Body of pancreas (tissue), 4 donors: ENCODE data around the gene GALNT17. TPM values are rescaled to one million over a fixed set of nuclear protein-coding genes. Genes with fewer than 3 reads are reported as not detected.

Experiments used
- ATAC-seq: fragments of 150-250 bp; one replicate; pipeline ENCODE4 v1.9.1; 2016
- DNase-seq, 4 donors: peaks; one replicate each; pipeline ENCODE4 v3.0.0-alpha.2; 2019
- H3K27ac ChIP-seq, 4 donors: fragments of 200-600 bp; sonication (generic); 1 replicate in 3 of 4; 2 replicates in 1 of 4; pipeline versions ENCODE4 v1.5.1 to v1.6.1; 2016 to 2019; ENCODE audit warnings: mild to moderate bottlenecking in 1 of 4, mixed read lengths in 1 of 4, moderate library complexity in 1 of 4
- H3K27me3 ChIP-seq, 2 donors: fragments of 200-600 bp; sonication (generic); one replicate each; pipeline ENCODE4 v1.6.0; 2016; ENCODE audit warnings: mild to moderate bottlenecking in 1 of 2
- H3K36me3 ChIP-seq, 2 donors: fragments of 200-600 bp; sonication (generic); replicated peaks in 1 of 2; 2 replicates each; pipeline ENCODE4 v1.5.1; 2016; ENCODE audit warnings: low read depth in 2 of 2; ENCODE audit not compliant: insufficient read depth in 1 of 2
- H3K4me1 ChIP-seq: fragments of 200-600 bp; sonication (generic); one replicate; pipeline ENCODE4 v1.6.0; 2016
- H3K4me3 ChIP-seq, 2 donors: fragments of 200-600 bp; sonication (generic); 1 replicate in 1 of 2; 2 replicates in 1 of 2; pipeline ENCODE4 v1.5.1; 2016 to 2019
- H3K9me3 ChIP-seq, 3 donors: fragments of 200-600 bp; sonication (generic); 1 replicate in 2 of 3; 2 replicates in 1 of 3; pipeline ENCODE4 v1.5.1; 2016
- POLR2A ChIP-seq, 3 donors: fragments of 450-650 bp; IDR thresholded peaks; one replicate each; pipeline ENCODE4 v1.6.1; 2016; ENCODE audit warnings: antibody characterized with exemption in 3 of 3, mild to moderate bottlenecking in 2 of 3
- WGBS, 2 donors: methylation state at CpG; one replicate each; pipeline ENCODE4 v1.1.5; 2017; 5-methylcytosine and 5-hydroxymethylcytosine counted together
- intact Hi-C: fragments of 100-400 bp; cut with DNase I; formaldehyde crosslinking; loops from one replicate; pipeline ENCODE4 v1.15.1; 2023
- total RNA-seq, 2 donors: library from RNA; depleted of rRNA; stranded (reverse); fragments of >200 nt; gene quantifications; one replicate each; pipeline ENCODE4 v1.1.0, GENCODE V29; 2016
- TF ChIP-seq, protein P1 (sequence below), 7 experiments: fragments of 450-650 bp in 4 of 7; fragments of 200-600 bp in 3 of 7; sonication (generic) in 3 of 7; IDR thresholded peaks; one replicate each; pipeline ENCODE4 v1.5.1; 2016 to 2019; ENCODE audit warnings: antibody characterized with exemption in 7 of 7

GALNT17 gene
- total RNA-seq, 2 donors from 2014 or later, result 6.5 to 27.4 TPM

DNA sequence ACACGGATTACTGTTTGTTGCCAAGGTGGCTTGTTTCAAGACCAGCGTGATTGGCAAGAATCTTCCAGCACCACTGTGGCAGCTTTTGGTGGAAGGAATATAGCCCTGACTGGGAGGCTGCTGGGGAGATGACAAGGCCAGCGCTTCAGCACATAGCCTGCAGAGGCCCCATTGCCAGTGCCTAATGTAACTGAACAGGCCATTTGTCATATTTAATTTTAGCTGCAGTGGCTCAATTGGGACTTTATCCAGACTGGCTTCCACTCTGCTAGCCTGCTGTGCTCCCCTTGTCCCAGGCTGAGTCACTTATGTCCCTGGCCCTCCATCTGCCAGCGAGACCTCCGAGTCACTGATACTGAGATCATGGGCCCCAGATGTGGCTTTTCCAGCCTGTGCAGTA is 483.1 kb downstream of the GALNT17 start:
- H3K27me3 ChIP-seq, result no peaks in the 10 kb centered on the region
- no peak for ATAC-seq
- WGBS, 2 donors, result 58 to 62% methylated on average over 4 to 5 of the region's 5 CpGs
- intact Hi-C loops, result no loop called here
- TF ChIP-seq POLR2A (IDR thresholded peaks at IDR 0.05), result no peak
- TF ChIP-seq, protein P1, sequence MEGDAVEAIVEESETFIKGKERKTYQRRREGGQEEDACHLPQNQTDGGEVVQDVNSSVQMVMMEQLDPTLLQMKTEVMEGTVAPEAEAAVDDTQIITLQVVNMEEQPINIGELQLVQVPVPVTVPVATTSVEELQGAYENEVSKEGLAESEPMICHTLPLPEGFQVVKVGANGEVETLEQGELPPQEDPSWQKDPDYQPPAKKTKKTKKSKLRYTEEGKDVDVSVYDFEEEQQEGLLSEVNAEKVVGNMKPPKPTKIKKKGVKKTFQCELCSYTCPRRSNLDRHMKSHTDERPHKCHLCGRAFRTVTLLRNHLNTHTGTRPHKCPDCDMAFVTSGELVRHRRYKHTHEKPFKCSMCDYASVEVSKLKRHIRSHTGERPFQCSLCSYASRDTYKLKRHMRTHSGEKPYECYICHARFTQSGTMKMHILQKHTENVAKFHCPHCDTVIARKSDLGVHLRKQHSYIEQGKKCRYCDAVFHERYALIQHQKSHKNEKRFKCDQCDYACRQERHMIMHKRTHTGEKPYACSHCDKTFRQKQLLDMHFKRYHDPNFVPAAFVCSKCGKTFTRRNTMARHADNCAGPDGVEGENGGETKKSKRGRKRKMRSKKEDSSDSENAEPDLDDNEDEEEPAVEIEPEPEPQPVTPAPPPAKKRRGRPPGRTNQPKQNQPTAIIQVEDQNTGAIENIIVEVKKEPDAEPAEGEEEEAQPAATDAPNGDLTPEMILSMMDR (IDR thresholded peaks at IDR 0.05), result no peak
- DNase-seq, result no peak
- H3K27ac ChIP-seq, result no peak overlapping the region
- H3K4me1 ChIP-seq, result no peaks in the 10 kb centered on the region
- H3K4me3 ChIP-seq, result no peak overlapping the region
- no peaks in the 10 kb centered on the region for H3K9me3 ChIP-seq
- H3K36me3 ChIP-seq, result no peaks in the 10 kb centered on the region

DNA sequence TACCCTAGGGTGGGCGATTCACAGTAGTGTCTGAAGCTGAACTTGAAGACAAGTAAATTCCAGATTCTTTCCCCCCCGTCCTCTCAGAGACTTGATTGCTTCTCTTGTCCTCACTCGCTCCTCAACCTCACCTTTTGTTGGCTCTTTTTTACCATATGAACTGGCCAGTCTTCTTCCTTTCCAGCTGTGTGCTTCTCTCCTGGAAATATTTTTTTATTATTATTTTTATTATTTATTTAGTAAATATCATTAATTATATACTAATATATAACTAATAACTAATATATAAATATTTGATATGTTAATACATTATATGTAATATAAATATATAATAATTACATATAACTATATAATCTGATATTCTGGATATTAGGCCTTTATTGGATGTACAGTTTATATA is 484.3 kb downstream of the GALNT17 start:
- Histone ChIP-seq H3K27ac (no peak overlapping the region), H3K27me3 (no peaks in the 10 kb centered on the region), H3K9me3 (no peaks in the 10 kb centered on the region), H3K4me3 (no peak overlapping the region), H3K36me3 (no peaks in the 10 kb centered on the region), H3K4me1 (no peaks in the 10 kb centered on the region)
- WGBS, 2 donors, result 89 to 98% methylated on average over 3 of the region's 3 CpGs
- DNase-seq, result no peak
- intact Hi-C loops, result no loop called here
- TF ChIP-seq, protein P1 (IDR thresholded peaks at IDR 0.05), result no peak
- TF ChIP-seq POLR2A (IDR thresholded peaks at IDR 0.05), result no peak
- ATAC-seq, result no peak

DNA sequence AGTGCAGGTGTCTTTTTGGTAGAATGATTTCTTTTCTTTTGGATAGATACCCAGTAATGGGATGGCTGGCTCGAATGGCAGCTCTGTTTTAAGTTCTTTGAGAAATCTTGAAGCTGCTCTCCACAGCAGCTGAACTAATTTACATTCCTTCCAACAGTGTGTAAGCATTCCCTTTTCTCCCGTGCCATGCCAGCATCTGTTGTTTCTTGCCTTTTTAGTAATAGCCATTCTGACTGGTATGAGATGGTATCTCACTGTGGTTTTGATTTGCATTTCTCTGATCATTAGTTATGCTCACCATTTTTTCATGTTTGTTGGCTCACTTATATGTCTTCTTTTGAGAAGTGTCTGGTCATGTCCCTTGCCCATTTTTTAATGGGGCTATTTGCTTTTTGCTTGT is 486.3 kb downstream of the GALNT17 start:
- Histone ChIP-seq H3K9me3 (no peaks in the 10 kb centered on the region), H3K4me1 (no peaks in the 10 kb centered on the region), H3K27ac (no peak overlapping the region), H3K27me3 (no peaks in the 10 kb centered on the region), H3K36me3 (no peaks in the 10 kb centered on the region), H3K4me3 (no peak overlapping the region)
- ATAC-seq, result no peak
- 63 to 69% methylated on average over 2 of the region's 2 CpGs for WGBS, 2 donors
- intact Hi-C loops, result no loop called here
- TF ChIP-seq POLR2A (IDR thresholded peaks at IDR 0.05), result no peak
- TF ChIP-seq, protein P1 (IDR thresholded peaks at IDR 0.05), result no peak
- DNase-seq, result no peak

DNA sequence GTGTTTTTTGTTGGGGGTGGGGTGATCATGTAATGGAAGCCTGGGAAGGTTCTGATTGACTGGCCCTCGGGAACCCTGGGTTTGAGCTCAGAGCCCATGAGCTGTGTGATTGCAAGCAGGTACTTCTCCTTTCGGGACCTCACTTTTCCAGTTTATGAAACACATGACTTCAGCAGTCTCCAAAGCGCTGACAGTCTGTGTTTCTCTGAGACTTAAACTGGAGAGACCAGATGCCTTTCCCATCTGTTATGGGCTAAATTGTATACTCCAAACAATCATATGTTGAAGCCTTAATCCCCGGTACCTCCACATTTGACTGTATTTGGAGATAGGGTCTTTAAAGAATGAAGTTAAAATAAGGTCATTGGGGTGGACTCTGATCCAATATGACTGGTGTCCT is 493.6 kb downstream of the GALNT17 start:
- no peaks in the 10 kb centered on the region for H3K36me3 ChIP-seq
- WGBS, 2 donors, result 74 to 81% methylated on average over 4 of the region's 4 CpGs
- H3K9me3 ChIP-seq, result no peaks in the 10 kb centered on the region
- H3K4me1 ChIP-seq, result no peaks in the 10 kb centered on the region
- ATAC-seq (no peak), DNase-seq (no peak)
- no peak overlapping the region for H3K4me3 ChIP-seq
- no peak for TF ChIP-seq POLR2A (IDR thresholded peaks at IDR 0.05)
- TF ChIP-seq, protein P1 (IDR thresholded peaks at IDR 0.05), result no peak
- no peak overlapping the region for H3K27ac ChIP-seq
- no peaks in the 10 kb centered on the region for H3K27me3 ChIP-seq
- intact Hi-C loops, result no loop called here

DNA sequence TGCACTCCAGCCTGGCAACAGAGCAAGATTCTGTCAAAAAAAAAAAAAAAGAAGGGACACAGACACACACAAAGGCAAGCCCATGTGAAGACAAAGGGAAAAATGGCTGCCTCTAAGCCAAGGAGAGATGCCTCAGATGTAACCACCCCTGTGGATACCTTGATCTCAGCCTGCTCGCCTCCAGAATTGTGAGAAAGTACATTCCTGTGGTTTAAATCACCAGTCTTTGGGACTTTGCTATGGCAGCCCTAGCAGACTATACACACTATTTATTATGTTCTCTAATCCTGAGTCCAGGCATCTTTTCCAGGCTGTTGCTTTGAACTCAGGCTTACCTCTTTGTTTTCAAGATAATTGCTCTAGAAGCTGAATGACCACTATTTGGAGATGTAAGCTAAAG is 494.3 kb downstream of the GALNT17 start:
- H3K9me3 ChIP-seq, result no peaks in the 10 kb centered on the region
- no peak overlapping the region for H3K27ac ChIP-seq
- no peaks in the 10 kb centered on the region for H3K27me3 ChIP-seq
- TF ChIP-seq, protein P1 (IDR thresholded peaks at IDR 0.05), result no peak
- no peak for DNase-seq
- no peaks in the 10 kb centered on the region for H3K36me3 ChIP-seq
- no peak overlapping the region for H3K4me3 ChIP-seq
- H3K4me1 ChIP-seq, result no peaks in the 10 kb centered on the region
- ATAC-seq, result no peak
- intact Hi-C loops, result no loop called here
- 80 to 88% methylated on average over 1 of the region's 1 CpG for WGBS, 2 donors
